Fibroblast of pulmonary artery (primary cell): ENCODE measurements around the gene STC2.
"Not testable (repeated sequence)": the region's sequence is repeated elsewhere in the genome, so short reads cannot be mapped to it uniquely, and the experiment has no call there.

ENCODE experiments used
- DNase-seq: peaks from one replicate; pipeline ENCODE4 v3.0.0-alpha.2; 2010; ENCODE audit warnings: low read depth
- H3K4me3 ChIP-seq: replicated peaks from 2 replicates; pipeline ENCODE4 v1.5.1; 2011; ENCODE audit warnings: low read depth, mild to moderate bottlenecking, control low read depth, low read length, moderate library complexity
- CTCF ChIP-seq: IDR thresholded peaks from 2 replicates; pipeline ENCODE4 v1.5.1; 2011; ENCODE audit warnings: mild to moderate bottlenecking, control low read depth, low read length, inconsistent platforms; ENCODE audit errors: missing control alignments

Gene STC2

DNA sequence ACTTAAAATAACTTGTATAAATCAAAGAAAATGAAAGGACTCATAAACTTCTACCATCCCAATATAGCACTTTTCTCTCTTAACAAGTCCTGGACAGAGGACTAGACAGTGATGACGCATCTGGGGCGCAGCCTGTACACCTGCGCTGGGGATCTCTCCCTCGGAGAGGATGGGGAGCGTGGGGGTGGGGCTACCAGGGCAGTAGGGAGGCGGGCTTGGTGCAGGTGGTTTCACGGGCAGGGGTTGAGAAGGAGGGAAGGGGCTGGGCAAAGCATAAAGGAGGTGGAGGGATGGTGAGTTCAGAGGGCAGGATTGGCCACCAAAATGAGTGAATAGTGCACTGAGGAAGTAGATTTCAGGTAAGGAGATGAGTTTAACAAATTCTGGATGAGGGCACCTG is 41.1 kb downstream of the STC2 start:
- no peak for TF ChIP-seq CTCF
- H3K4me3 ChIP-seq = no peak overlapping the region
- no peak for DNase-seq

- not testable (repeated sequence) for DNase-seq, H3K4me3 ChIP-seq
These were observed 43.8 kb downstream of the STC2 start for GRCh38 chr5:173284343-173284958.

DNA sequence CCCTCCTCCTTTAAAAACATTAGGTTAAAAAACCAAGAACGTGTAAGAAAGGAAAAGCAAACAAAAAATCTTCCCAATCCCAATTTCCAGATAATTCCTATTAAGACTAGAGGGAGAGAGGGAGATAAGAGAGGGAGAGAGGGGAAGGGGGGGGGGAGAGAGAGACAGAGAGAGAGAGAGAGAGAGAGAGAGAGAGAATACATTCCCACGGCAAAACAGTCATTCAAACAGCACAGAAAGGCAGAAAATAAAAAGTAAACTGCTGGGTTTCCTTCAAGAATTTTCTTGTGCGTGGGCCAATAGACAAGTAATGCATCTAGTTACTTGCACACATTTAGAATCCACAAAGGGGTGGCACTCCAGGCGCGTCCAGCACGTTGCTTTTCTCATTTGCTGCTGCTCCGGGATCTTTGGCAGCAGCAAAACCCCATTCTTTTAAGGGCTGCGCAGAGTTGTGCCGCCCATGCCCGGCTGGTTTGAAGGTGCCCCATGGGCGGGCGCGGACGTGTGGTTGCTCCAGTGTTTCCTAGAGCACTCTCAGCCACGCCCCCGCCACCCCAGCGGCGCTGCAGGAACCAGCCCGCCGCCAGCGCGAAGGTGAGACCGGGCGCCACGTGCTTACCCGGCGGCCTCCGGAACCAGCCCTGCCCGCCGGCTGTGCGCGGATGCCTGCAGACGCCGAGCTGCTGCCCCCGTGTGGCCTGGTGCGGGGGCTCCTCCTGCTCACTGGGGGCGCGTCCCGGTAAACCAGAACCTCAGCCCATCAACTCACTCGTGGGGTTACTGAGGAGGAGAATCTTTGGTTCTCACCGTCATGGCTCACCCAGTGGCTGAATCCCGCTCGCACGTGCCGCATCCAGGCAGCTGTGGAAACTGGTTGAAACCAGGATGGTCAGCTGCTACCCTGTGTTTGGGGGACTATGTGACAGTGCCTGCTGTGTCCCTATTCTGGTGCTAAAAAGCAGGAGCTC is 44.6 kb downstream of the STC2 start:
- peak; percentile 66 for DNase-seq
- peak overlapping the region; percentile 27 for H3K4me3 ChIP-seq
- TF ChIP-seq CTCF = peak; percentile 55

- H3K4me3 ChIP-seq = no peak overlapping the region
- DNase-seq = no peak
- no peak for TF ChIP-seq CTCF
These were observed 45.3 kb downstream of the STC2 start for GRCh38 chr5:173282916-173283315.

GRCh38 chr5:173281910-173282309 is 46.3 kb downstream of the STC2 start:
- peak; percentile 45 for TF ChIP-seq CTCF
- DNase-seq = peak; percentile 36
- H3K4me3 ChIP-seq = no peak overlapping the region

DNA sequence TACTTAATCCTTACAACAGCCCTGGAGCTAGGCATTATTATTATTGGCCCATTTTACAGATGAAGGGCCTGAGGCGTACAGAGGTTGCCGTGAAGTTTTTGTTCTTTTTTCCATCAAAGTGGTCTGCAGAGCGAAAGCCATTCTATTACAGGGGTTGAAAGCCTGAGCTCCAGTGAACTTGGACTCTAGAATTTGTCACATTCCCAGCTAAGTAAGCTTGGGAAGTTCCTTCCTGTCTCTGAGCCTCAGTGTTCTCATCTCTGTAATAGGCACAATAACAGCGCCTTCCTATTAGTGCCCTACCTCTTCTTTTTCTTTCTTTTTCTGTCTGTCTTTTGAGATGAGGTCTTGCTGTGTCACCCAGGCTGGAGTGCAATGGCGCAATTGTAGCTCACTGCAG is 49.0 kb downstream of the STC2 start:
- DNase-seq = no peak
- H3K4me3 ChIP-seq = no peak overlapping the region
- TF ChIP-seq CTCF = no peak

- TF ChIP-seq CTCF = no peak
- H3K4me3 ChIP-seq = no peak overlapping the region
- no peak for DNase-seq
These were observed 49.6 kb downstream of the STC2 start for GRCh38 chr5:173278641-173279040.
